Putamen (tissue), 1 donor: ENCODE measurements around the gene TTC39B.
A peak's percentile ranks its signal among the peaks of the same experiment; 100 is the strongest.

ENCODE experiments used
- DNase-seq: peaks from one replicate; pipeline ENCODE4 v3.0.0-alpha.2; 2016; ENCODE audit warnings: low spot score

The TTC39B gene

GRCh38 chr9:15176836-15177235 is 130.2 kb downstream of the TTC39B start:
- DNase-seq, result peak; percentile 13

GRCh38 chr9:15163931-15164330 is 143.1 kb downstream of the TTC39B start:
- DNase-seq, result no peak

GRCh38 chr9:15161753-15162152 is 145.3 kb downstream of the TTC39B start:
- DNase-seq, result no peak

- DNase-seq, result no peak
Measured at GRCh38 chr9:15160673-15161072, 146.3 kb downstream of the TTC39B start.

- no peak for DNase-seq
Measured at GRCh38 chr9:15158064-15158463, 149.0 kb downstream of the TTC39B start.

- DNase-seq, result no peak
Measured at GRCh38 chr9:15157381-15157780, 149.6 kb downstream of the TTC39B start.

- DNase-seq, result no peak
Measured at GRCh38 chr9:15156241-15156640, 150.8 kb downstream of the TTC39B start.

- no peak for DNase-seq
Measured at GRCh38 chr9:15155826-15156225, 151.2 kb downstream of the TTC39B start.

GRCh38 chr9:15155323-15155722 is 151.7 kb downstream of the TTC39B start:
- DNase-seq, result no peak

- DNase-seq, result no peak
Measured at GRCh38 chr9:15154677-15155076, 152.3 kb downstream of the TTC39B start.

- no peak for DNase-seq
Measured at GRCh38 chr9:15153961-15154360, 153.1 kb downstream of the TTC39B start.

- DNase-seq, result no peak
Measured at GRCh38 chr9:15150939-15151338, 156.1 kb downstream of the TTC39B start.

- no peak for DNase-seq
Measured at GRCh38 chr9:15149450-15149849, 157.6 kb downstream of the TTC39B start.

GRCh38 chr9:15146268-15146700 is 160.7 kb downstream of the TTC39B start:
- no peak for DNase-seq

- peak; percentile 54 for DNase-seq
Measured at GRCh38 chr9:15144622-15145061, 162.4 kb downstream of the TTC39B start.

GRCh38 chr9:15142878-15143534 is 164.0 kb downstream of the TTC39B start:
- DNase-seq, result peak; percentile 39

- DNase-seq, result no peak
Measured at GRCh38 chr9:15140051-15140450, 167.0 kb downstream of the TTC39B start.

- no peak for DNase-seq
Measured at GRCh38 chr9:15139469-15139868, 167.5 kb downstream of the TTC39B start.

- no peak for DNase-seq
Measured at GRCh38 chr9:15138357-15138686, 168.7 kb downstream of the TTC39B start.

- DNase-seq, result no peak
Measured at GRCh38 chr9:15137658-15138356, 169.2 kb downstream of the TTC39B start.

- no peak for DNase-seq
Measured at GRCh38 chr9:15137089-15137488, 169.9 kb downstream of the TTC39B start.

- no peak for DNase-seq
Measured at GRCh38 chr9:15136646-15137045, 170.4 kb downstream of the TTC39B start.

- DNase-seq, result peak; percentile 52
Measured at GRCh38 chr9:15135164-15135792, 171.7 kb downstream of the TTC39B start.
